HCT116 (cell line): ENCODE results near the gene GNG12. TPM values are rescaled to one million over a fixed set of nuclear protein-coding genes. Genes with fewer than 3 reads are reported as not detected.
A peak's percentile ranks its signal among the peaks of the same experiment; 100 is the strongest.

Experiments
- ATAC-seq: fragments of 200-7000 bp; cut with Tn5 transposase; 2 replicates; pipeline ENCODE4 v1.9.1; 2020; ENCODE audit warnings: mild to moderate bottlenecking, moderate library complexity
- BruUV-seq: library from RNA; stranded (reverse); fragments of 400-500 nt; replicated peaks from 2 replicates; lab custom pipeline; 2021; lab: Mats Ljungman, UMichigan
- CTCF ChIA-PET: fragments of 300-600 bp; sonication (Branson Sonifier 250); formaldehyde crosslinking; loops from one replicate; lab custom pipeline; 2021; ENCODE audit warnings: antibody characterized with exemption; lab: Charles Lee
- POLR2A ChIA-PET: fragments of 300-600, 350-600 bp; sonication (Branson Sonifier 250); formaldehyde crosslinking; loops from one replicate; lab custom pipeline; 2021; ENCODE audit warnings: antibody characterized with exemption; lab: Charles Lee
- RAD21 ChIA-PET, 2 experiments: fragments of 300-600 bp; sonication (Branson Sonifier 250); formaldehyde crosslinking; loops; one replicate each; lab custom pipeline; 2023; ENCODE audit warnings: low total read pairs in 2 of 2; ENCODE audit not compliant: uncharacterized antibody in 2 of 2, unreplicated experiment in 2 of 2, low non-redundant PET in 1 of 2; lab: Charles Lee
- DNase-seq: peaks from one replicate; pipeline ENCODE4 v3.0.0-alpha.2; 2010; ENCODE audit warnings: low read depth, low spot score
- H2AFZ ChIP-seq: fragments of 200-600 bp; shearing (Covaris generic), sonication (generic); 2 replicates; pipeline ENCODE4 v1.6.1; 2017; ENCODE audit warnings: low read depth, mixed run types, mixed read lengths, antibody characterized with exemption, low read length; ENCODE audit not compliant: poor library complexity, severe bottlenecking
- H3K27ac ChIP-seq: 2 replicates; pipeline ENCODE4 v1.5.1; 2012; ENCODE audit warnings: low read depth, low read length
- H3K27me3 ChIP-seq: fragments of 200-600 bp; sonication (generic); 2 replicates; pipeline ENCODE4 v1.6.1; 2016; ENCODE audit warnings: mixed run types, low read length, mixed read lengths; ENCODE audit not compliant: insufficient read depth
- H3K36me3 ChIP-seq, 2 experiments: fragments of 200-500 bp in 1 of 2; fragments of 200-600 bp in 1 of 2; sonication (Bioruptor generic) in 1 of 2; sonication (generic) in 1 of 2; 2 replicates each; pipeline versions ENCODE4 v1.5.1 to v1.6.1; 2014 to 2016; ENCODE audit warnings: low read length in 2 of 2, inconsistent platforms in 1 of 2, mixed read lengths in 1 of 2, mixed run types in 1 of 2; ENCODE audit not compliant: insufficient read depth in 2 of 2, control insufficient read depth in 1 of 2
- H3K4me1 ChIP-seq, 2 experiments: fragments of 200-600 bp in 1 of 2; sonication (generic) in 1 of 2; 2 replicates each; pipeline versions ENCODE4 v1.5.1 to v1.6.1; 2012 to 2017; ENCODE audit warnings: low read length in 2 of 2, inconsistent platforms in 1 of 2, mild to moderate bottlenecking in 1 of 2, mixed read lengths in 1 of 2, mixed run types in 1 of 2, moderate library complexity in 1 of 2; ENCODE audit not compliant: insufficient read depth in 2 of 2, control insufficient read depth in 1 of 2
- H3K4me2 ChIP-seq: fragments of 200-600 bp; sonication (generic); 2 replicates; pipeline ENCODE4 v1.6.1; 2017; ENCODE audit warnings: mixed run types, low read length, mixed read lengths
- H3K4me3 ChIP-seq, 2 experiments: fragments of 200-600 bp in 1 of 2; sonication (generic) in 1 of 2; replicated peaks in 1 of 2; 2 replicates each; pipeline ENCODE4 v1.5.1; 2011 to 2016; ENCODE audit warnings: low read length in 2 of 2, control low read depth in 1 of 2, low read depth in 1 of 2, mild to moderate bottlenecking in 1 of 2, mixed read lengths in 1 of 2, mixed run types in 1 of 2
- H3K79me2 ChIP-seq: fragments of 200-600 bp; sonication (generic); 2 replicates; pipeline ENCODE4 v1.6.1; 2017; ENCODE audit warnings: mild to moderate bottlenecking, mixed run types, low read length, moderate library complexity, mixed read lengths; ENCODE audit not compliant: insufficient read depth
- H3K9ac ChIP-seq: fragments of 200-600 bp; sonication (generic); 2 replicates; pipeline ENCODE4 v1.6.1; 2016; ENCODE audit warnings: low read length, mixed read lengths
- H3K9me2 ChIP-seq: fragments of 200-600 bp; sonication (generic), shearing (Covaris generic); 2 replicates; pipeline ENCODE4 v1.6.1; 2017; ENCODE audit warnings: mixed run types, mild to moderate bottlenecking, moderate library complexity; ENCODE audit not compliant: insufficient read depth
- H3K9me3 ChIP-seq, 2 experiments: fragments of 200-500 bp in 1 of 2; fragments of 200-600 bp in 1 of 2; sonication (Bioruptor generic) in 1 of 2; sonication (generic) in 1 of 2; 2 replicates each; pipeline ENCODE4 v1.6.1; 2014 to 2017; ENCODE audit warnings: low read length in 2 of 2, mixed read lengths in 2 of 2, inconsistent platforms in 1 of 2, low read depth in 1 of 2, mild to moderate bottlenecking in 1 of 2, mixed run types in 1 of 2, moderate library complexity in 1 of 2; ENCODE audit not compliant: control insufficient read depth in 1 of 2, insufficient read depth in 1 of 2
- H4K20me1 ChIP-seq: fragments of 200-600 bp; sonication (generic), shearing (Covaris generic); 2 replicates; pipeline ENCODE4 v1.6.1; 2017; ENCODE audit warnings: mixed run types, mild to moderate bottlenecking, moderate library complexity; ENCODE audit not compliant: insufficient read depth
- FOSL1 ChIP-seq: IDR thresholded peaks from 2 replicates; pipeline ENCODE4 v1.6.1; 2012; ENCODE audit warnings: low read depth
- JUND ChIP-seq: IDR thresholded peaks from 2 replicates; pipeline ENCODE4 v1.6.1; 2012
- POLR2A ChIP-seq: IDR thresholded peaks from 2 replicates; pipeline ENCODE4 v1.7.0; 2011; ENCODE audit warnings: borderline replicate concordance; ENCODE audit not compliant: insufficient read depth, insufficient read length; ENCODE audit errors: extremely low read depth
- POLR2AphosphoS5 ChIP-seq: IDR thresholded peaks from 2 replicates; pipeline ENCODE4 v1.6.1; 2011; ENCODE audit warnings: mild to moderate bottlenecking, low read depth, low read length, moderate library complexity
- RAD21 ChIP-seq: IDR thresholded peaks from 2 replicates; pipeline ENCODE4 v1.6.1; 2012; ENCODE audit warnings: low read depth, mild to moderate bottlenecking
- SIN3A ChIP-seq: IDR thresholded peaks from 2 replicates; pipeline ENCODE4 v1.6.1; 2012; ENCODE audit warnings: low read depth
- SP1 ChIP-seq: IDR thresholded peaks from 2 replicates; pipeline ENCODE4 v1.6.1; 2012; ENCODE audit warnings: low read depth
- YY1 ChIP-seq: IDR thresholded peaks from 2 replicates; pipeline ENCODE4 v1.6.1; 2011; ENCODE audit warnings: low read length, low read depth, moderate library complexity, mild to moderate bottlenecking; ENCODE audit not compliant: insufficient replicate concordance; ENCODE audit errors: extremely low read depth
- ZNF274 ChIP-seq: fragments of 200-500 bp; sonication (Bioruptor generic); IDR thresholded peaks from 2 replicates; pipeline ENCODE4 v1.6.1; 2014; ENCODE audit warnings: mild to moderate bottlenecking, low read depth, low read length, inconsistent platforms
- intact Hi-C: fragments of 100-400 bp; cut with micrococcal nuclease; formaldehyde crosslinking; loops from 2 replicates; pipeline ENCODE4 v1.10.0; 2022
- total RNA-seq: library from RNA; stranded (reverse); gene quantifications from one replicate; pipeline ENCODE4 v1.2.1, GENCODE V29; 2021; ENCODE audit not compliant: unreplicated experiment
- TF ChIP-seq, protein P1 (sequence below): IDR thresholded peaks from 2 replicates; pipeline ENCODE4 v1.6.1; 2011; ENCODE audit warnings: mild to moderate bottlenecking, low read length, moderate library complexity; ENCODE audit not compliant: insufficient replicate concordance; ENCODE audit errors: extremely low read depth
- TF ChIP-seq, protein P2 (sequence below): IDR thresholded peaks from 2 replicates; pipeline ENCODE4 v1.6.1; 2012; ENCODE audit warnings: low read depth
- TF ChIP-seq, protein P3 (sequence below), 3 experiments: fragments of 200-600 bp in 1 of 3; sonication (generic) in 1 of 3; IDR thresholded peaks in 2 of 3; conservative IDR thresholded peaks in 1 of 3; 2 replicates each; pipeline ENCODE4 v1.5.1; 2012 to 2017; ENCODE audit warnings: low read depth in 2 of 3, low read length in 2 of 3, antibody characterized with exemption in 1 of 3, borderline replicate concordance in 1 of 3, control low read depth in 1 of 3, mild to moderate bottlenecking in 1 of 3, mixed read lengths in 1 of 3, mixed run types in 1 of 3, moderate library complexity in 1 of 3; ENCODE audit not compliant: insufficient read depth in 1 of 3

The GNG12 gene
- total RNA-seq, 1 experiment from 2014 or later, result 49.6 TPM

GRCh38 chr1:67853704-67854103 is 20.4 kb upstream of the GNG12 start:
- no peak overlapping the region for H3K9ac ChIP-seq
- peaks cover 10 to 14% of the 10 kb centered on the region in 2 experiments for H3K4me1 ChIP-seq
- ATAC-seq (peak; percentile 84), DNase-seq (peak; percentile 44)
- TF ChIP-seq JUND (no peak), SIN3A (no peak), YY1 (no peak), ZNF274 (no peak), POLR2AphosphoS5 (no peak), SP1 (no peak), FOSL1 (no peak), POLR2A (no peak), RAD21 (peak; percentile 98)
- TF ChIP-seq, protein P1, sequence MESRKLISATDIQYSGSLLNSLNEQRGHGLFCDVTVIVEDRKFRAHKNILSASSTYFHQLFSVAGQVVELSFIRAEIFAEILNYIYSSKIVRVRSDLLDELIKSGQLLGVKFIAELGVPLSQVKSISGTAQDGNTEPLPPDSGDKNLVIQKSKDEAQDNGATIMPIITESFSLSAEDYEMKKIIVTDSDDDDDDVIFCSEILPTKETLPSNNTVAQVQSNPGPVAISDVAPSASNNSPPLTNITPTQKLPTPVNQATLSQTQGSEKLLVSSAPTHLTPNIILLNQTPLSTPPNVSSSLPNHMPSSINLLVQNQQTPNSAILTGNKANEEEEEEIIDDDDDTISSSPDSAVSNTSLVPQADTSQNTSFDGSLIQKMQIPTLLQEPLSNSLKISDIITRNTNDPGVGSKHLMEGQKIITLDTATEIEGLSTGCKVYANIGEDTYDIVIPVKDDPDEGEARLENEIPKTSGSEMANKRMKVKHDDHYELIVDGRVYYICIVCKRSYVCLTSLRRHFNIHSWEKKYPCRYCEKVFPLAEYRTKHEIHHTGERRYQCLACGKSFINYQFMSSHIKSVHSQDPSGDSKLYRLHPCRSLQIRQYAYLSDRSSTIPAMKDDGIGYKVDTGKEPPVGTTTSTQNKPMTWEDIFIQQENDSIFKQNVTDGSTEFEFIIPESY, result no peak
- TF ChIP-seq, protein P2, sequence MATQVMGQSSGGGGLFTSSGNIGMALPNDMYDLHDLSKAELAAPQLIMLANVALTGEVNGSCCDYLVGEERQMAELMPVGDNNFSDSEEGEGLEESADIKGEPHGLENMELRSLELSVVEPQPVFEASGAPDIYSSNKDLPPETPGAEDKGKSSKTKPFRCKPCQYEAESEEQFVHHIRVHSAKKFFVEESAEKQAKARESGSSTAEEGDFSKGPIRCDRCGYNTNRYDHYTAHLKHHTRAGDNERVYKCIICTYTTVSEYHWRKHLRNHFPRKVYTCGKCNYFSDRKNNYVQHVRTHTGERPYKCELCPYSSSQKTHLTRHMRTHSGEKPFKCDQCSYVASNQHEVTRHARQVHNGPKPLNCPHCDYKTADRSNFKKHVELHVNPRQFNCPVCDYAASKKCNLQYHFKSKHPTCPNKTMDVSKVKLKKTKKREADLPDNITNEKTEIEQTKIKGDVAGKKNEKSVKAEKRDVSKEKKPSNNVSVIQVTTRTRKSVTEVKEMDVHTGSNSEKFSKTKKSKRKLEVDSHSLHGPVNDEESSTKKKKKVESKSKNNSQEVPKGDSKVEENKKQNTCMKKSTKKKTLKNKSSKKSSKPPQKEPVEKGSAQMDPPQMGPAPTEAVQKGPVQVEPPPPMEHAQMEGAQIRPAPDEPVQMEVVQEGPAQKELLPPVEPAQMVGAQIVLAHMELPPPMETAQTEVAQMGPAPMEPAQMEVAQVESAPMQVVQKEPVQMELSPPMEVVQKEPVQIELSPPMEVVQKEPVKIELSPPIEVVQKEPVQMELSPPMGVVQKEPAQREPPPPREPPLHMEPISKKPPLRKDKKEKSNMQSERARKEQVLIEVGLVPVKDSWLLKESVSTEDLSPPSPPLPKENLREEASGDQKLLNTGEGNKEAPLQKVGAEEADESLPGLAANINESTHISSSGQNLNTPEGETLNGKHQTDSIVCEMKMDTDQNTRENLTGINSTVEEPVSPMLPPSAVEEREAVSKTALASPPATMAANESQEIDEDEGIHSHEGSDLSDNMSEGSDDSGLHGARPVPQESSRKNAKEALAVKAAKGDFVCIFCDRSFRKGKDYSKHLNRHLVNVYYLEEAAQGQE, result no peak
- TF ChIP-seq, protein P3, sequence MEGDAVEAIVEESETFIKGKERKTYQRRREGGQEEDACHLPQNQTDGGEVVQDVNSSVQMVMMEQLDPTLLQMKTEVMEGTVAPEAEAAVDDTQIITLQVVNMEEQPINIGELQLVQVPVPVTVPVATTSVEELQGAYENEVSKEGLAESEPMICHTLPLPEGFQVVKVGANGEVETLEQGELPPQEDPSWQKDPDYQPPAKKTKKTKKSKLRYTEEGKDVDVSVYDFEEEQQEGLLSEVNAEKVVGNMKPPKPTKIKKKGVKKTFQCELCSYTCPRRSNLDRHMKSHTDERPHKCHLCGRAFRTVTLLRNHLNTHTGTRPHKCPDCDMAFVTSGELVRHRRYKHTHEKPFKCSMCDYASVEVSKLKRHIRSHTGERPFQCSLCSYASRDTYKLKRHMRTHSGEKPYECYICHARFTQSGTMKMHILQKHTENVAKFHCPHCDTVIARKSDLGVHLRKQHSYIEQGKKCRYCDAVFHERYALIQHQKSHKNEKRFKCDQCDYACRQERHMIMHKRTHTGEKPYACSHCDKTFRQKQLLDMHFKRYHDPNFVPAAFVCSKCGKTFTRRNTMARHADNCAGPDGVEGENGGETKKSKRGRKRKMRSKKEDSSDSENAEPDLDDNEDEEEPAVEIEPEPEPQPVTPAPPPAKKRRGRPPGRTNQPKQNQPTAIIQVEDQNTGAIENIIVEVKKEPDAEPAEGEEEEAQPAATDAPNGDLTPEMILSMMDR (IDR thresholded peaks at IDR 0.05 in 2 of 3, conservative IDR thresholded peaks at IDR 0.05 in 1 of 3; ENCODE audit: borderline replicate concordance in 1 of 3, insufficient read depth in 1 of 3, low read depth in 2 of 3, low read length in 2 of 3), result peak; percentile 88 to 97 (median 89)
- H3K4me3 ChIP-seq, result no peak overlapping the region
- intact Hi-C loops, result loop anchor here (1.0 to 10.0 kb wide), 5 partner anchors 157 to 591 kb away; partner anchors contain the start of gene RPE65
- no peaks in the 10 kb centered on the region for H3K9me2 ChIP-seq
- no TSS peak for BruUV-seq
- RAD21 ChIA-PET, result interaction anchor here (0.6 kb wide), 2 partner anchors 87 to 162 kb away, joined by 3 read pairs; no protein-coding TSS in a partner anchor
- no peaks in the 10 kb centered on the region for H3K79me2 ChIP-seq
- POLR2A ChIA-PET, result no interaction called here
- no peak overlapping the region for H2AFZ ChIP-seq
- no peak overlapping the region for H3K27ac ChIP-seq
- no peak overlapping the region for H3K4me2 ChIP-seq
- no peaks in the 10 kb centered on the region for H3K9me3 ChIP-seq
- H3K36me3 ChIP-seq, result no peaks in the 10 kb centered on the region
- CTCF ChIA-PET, result interaction anchor here (0.6 to 2.3 kb wide), 4 partner anchors 12 to 256 kb away, joined by 3 to 10 read pairs (median 3); no protein-coding TSS in a partner anchor
- H3K27me3 ChIP-seq, result no peaks in the 10 kb centered on the region; the same call in 1 of the 2 replicates
- H4K20me1 ChIP-seq, result no peaks in the 10 kb centered on the region
